H54 (cell line): ENCODE data around the gene RIMBP2.
"Not testable (repeated sequence)": the region's sequence is repeated elsewhere in the genome, so short reads cannot be mapped to it uniquely, and the experiment has no call there.

Experiments
- DNase-seq: peaks from one replicate; pipeline ENCODE4 v3.0.0; 2011; ENCODE audit warnings: low spot score, mixed read lengths; ENCODE audit not compliant: insufficient read length
- FAIRE-seq: peaks from 3 replicates; lab custom pipeline; 2011; peaks lifted over from hg19 to GRCh38; lab: Jason Lieb, UNC
- POLR2A ChIP-seq: IDR thresholded peaks from 2 replicates; pipeline ENCODE4 v1.6.1; 2011; ENCODE audit warnings: low read depth, mild to moderate bottlenecking, low read length

The RIMBP2 gene

GRCh38 chr12:130715998-130716968 lies at the start of gene RIMBP2:
RIMBP2 (minus strand) TSS chr12:130716299; CDS start chr12:130479013, 237,286 bp downstream.
- no peak for FAIRE-seq
- DNase-seq = peak; percentile 45

GRCh38 chr12:130765186-130765659 lies 49.1 kb upstream of the RIMBP2 start:
- no peak for TF ChIP-seq POLR2A
- DNase-seq (no peak), FAIRE-seq (no peak)

More at GRCh38 chr12:130715998-130716968, at the start of gene RIMBP2:
- no peak for TF ChIP-seq POLR2A

GRCh38 chr12:130764475-130765185 lies 48.5 kb upstream of the RIMBP2 start:
- FAIRE-seq (no peak), DNase-seq (no peak)
- no peak for TF ChIP-seq POLR2A

- DNase-seq = no peak
- FAIRE-seq = no peak
- no peak for TF ChIP-seq POLR2A
These were observed 48.0 kb upstream of the RIMBP2 start for GRCh38 chr12:130764073-130764472.

- no peak for DNase-seq
- FAIRE-seq = no peak
- TF ChIP-seq POLR2A = no peak
These were observed 46.2 kb upstream of the RIMBP2 start for GRCh38 chr12:130762319-130762675.

GRCh38 chr12:130761537-130762318 lies 45.6 kb upstream of the RIMBP2 start:
- TF ChIP-seq POLR2A = no peak
- FAIRE-seq (no peak), DNase-seq (peak; percentile 70)

GRCh38 chr12:130754234-130754901 lies 38.3 kb upstream of the RIMBP2 start:
- TF ChIP-seq POLR2A = no peak
- no peak for DNase-seq
- FAIRE-seq = no peak

GRCh38 chr12:130752692-130753230 lies 36.7 kb upstream of the RIMBP2 start:
- no peak for FAIRE-seq
- TF ChIP-seq POLR2A = no peak
- no peak for DNase-seq

- FAIRE-seq, DNase-seq: not testable (repeated sequence)
These were observed 35.9 kb upstream of the RIMBP2 start for GRCh38 chr12:130752037-130752436.

- TF ChIP-seq POLR2A = no peak
- no peak for DNase-seq
- FAIRE-seq = no peak
These were observed 32.7 kb upstream of the RIMBP2 start for GRCh38 chr12:130748786-130749185.

- peak; percentile 66 for DNase-seq
- no peak for TF ChIP-seq POLR2A
- no peak for FAIRE-seq
These were observed 32.0 kb upstream of the RIMBP2 start for GRCh38 chr12:130747867-130748740.

- no peak for TF ChIP-seq POLR2A
- DNase-seq (no peak), FAIRE-seq (no peak)
These were observed 30.4 kb upstream of the RIMBP2 start for GRCh38 chr12:130746546-130746945.
